Liver (tissue), 9 donors: ENCODE results near the gene S100A5. TPM values are rescaled to one million over a fixed set of nuclear protein-coding genes. Genes with fewer than 3 reads are reported as not detected.
"Not testable (repeated sequence)": the region's sequence is repeated elsewhere in the genome, so short reads cannot be mapped to it uniquely, and the experiment has no call there.

ENCODE experiments used
- DNase-seq: peaks from one replicate; pipeline ENCODE4 v3.0.0-alpha.2; 2017; ENCODE audit warnings: low spot score
- H3K27ac ChIP-seq, 2 donors: one replicate each; pipeline ENCODE4 v1.7.0; 2013; ENCODE audit warnings: inconsistent platforms in 2 of 2, low read length in 2 of 2, control low read depth in 1 of 2, low read depth in 1 of 2, mild to moderate bottlenecking in 1 of 2
- H3K27me3 ChIP-seq, 4 donors: one replicate each; pipeline versions ENCODE4 v1.6.1 to v1.7.0; 2013; ENCODE audit warnings: low read length in 3 of 4, inconsistent platforms in 1 of 4, mild to moderate bottlenecking in 1 of 4, moderate library complexity in 1 of 4; ENCODE audit not compliant: control insufficient read depth in 4 of 4, insufficient read depth in 4 of 4
- H3K36me3 ChIP-seq, 4 donors: one replicate each; pipeline versions ENCODE4 v1.6.1 to v1.7.0; 2013; ENCODE audit warnings: low read length in 3 of 4, mild to moderate bottlenecking in 3 of 4, low read depth in 1 of 4, moderate library complexity in 1 of 4; ENCODE audit not compliant: control insufficient read depth in 4 of 4, insufficient read depth in 3 of 4
- H3K4me1 ChIP-seq, 4 donors: one replicate each; pipeline versions ENCODE4 v1.6.1 to v1.7.0; 2013; ENCODE audit warnings: low read length in 3 of 4, mild to moderate bottlenecking in 3 of 4, moderate library complexity in 1 of 4; ENCODE audit not compliant: control insufficient read depth in 4 of 4, insufficient read depth in 4 of 4
- H3K4me3 ChIP-seq, 3 donors: one replicate each; pipeline versions ENCODE4 v1.6.1 to v1.7.0; 2013; ENCODE audit warnings: low read length in 3 of 3, control low read depth in 1 of 3, low read depth in 1 of 3, mild to moderate bottlenecking in 1 of 3
- H3K9ac ChIP-seq, 2 donors: one replicate each; pipeline ENCODE4 v1.7.0; 2013; ENCODE audit warnings: low read length in 2 of 2, mild to moderate bottlenecking in 2 of 2, moderate library complexity in 2 of 2, control low read depth in 1 of 2, low read depth in 1 of 2
- H3K9me3 ChIP-seq, 4 donors: one replicate each; pipeline versions ENCODE4 v1.6.1 to v1.7.0; 2013; ENCODE audit warnings: low read length in 3 of 4; ENCODE audit not compliant: control insufficient read depth in 4 of 4
- EGR1 ChIP-seq, 2 donors: IDR thresholded peaks; 2 replicates each; pipeline ENCODE4 v1.6.1; 2016 to 2018; ENCODE audit warnings: antibody characterized with exemption in 2 of 2, low read depth in 2 of 2
- FOXA1 ChIP-seq: IDR thresholded peaks from 2 replicates; pipeline ENCODE4 v1.6.1; 2016; ENCODE audit warnings: antibody characterized with exemption
- FOXA2 ChIP-seq: IDR thresholded peaks from 2 replicates; pipeline ENCODE4 v1.6.1; 2016; ENCODE audit warnings: antibody characterized with exemption
- GABPA ChIP-seq, 2 donors: IDR thresholded peaks in 1 of 2; conservative IDR thresholded peaks in 1 of 2; 2 replicates each; pipeline ENCODE4 v1.6.1; 2016; ENCODE audit warnings: antibody characterized with exemption in 2 of 2, mild to moderate bottlenecking in 1 of 2, moderate library complexity in 1 of 2
- HNF4A ChIP-seq, 2 donors: conservative IDR thresholded peaks; 2 replicates each; pipeline ENCODE4 v1.6.1; 2016; ENCODE audit warnings: antibody characterized with exemption in 2 of 2, mild to moderate bottlenecking in 2 of 2
- HNF4G ChIP-seq: IDR thresholded peaks from 2 replicates; pipeline ENCODE4 v1.6.1; 2016; ENCODE audit warnings: antibody characterized with exemption
- JUND ChIP-seq, 2 donors: IDR thresholded peaks; 2 replicates each; pipeline ENCODE4 v1.6.1; 2016; ENCODE audit warnings: antibody characterized with exemption in 2 of 2
- NR2F2 ChIP-seq: IDR thresholded peaks from 2 replicates; pipeline ENCODE4 v1.6.1; 2016; ENCODE audit warnings: antibody characterized with exemption
- RAD21 ChIP-seq, 2 donors: IDR thresholded peaks; 2 replicates each; pipeline ENCODE4 v1.6.1; 2016; ENCODE audit warnings: antibody characterized with exemption in 2 of 2, mild to moderate bottlenecking in 2 of 2
- RXRA ChIP-seq, 2 donors: IDR thresholded peaks; 2 replicates each; pipeline ENCODE4 v1.6.1; 2017 to 2018; ENCODE audit warnings: antibody characterized with exemption in 2 of 2, mild to moderate bottlenecking in 1 of 2
- SP1 ChIP-seq: IDR thresholded peaks from 2 replicates; pipeline ENCODE4 v1.6.1; 2018; ENCODE audit warnings: antibody characterized with exemption, mild to moderate bottlenecking
- TAF1 ChIP-seq: conservative IDR thresholded peaks from 2 replicates; pipeline ENCODE4 v1.6.1; 2016; ENCODE audit warnings: antibody characterized with exemption, mild to moderate bottlenecking
- YY1 ChIP-seq: IDR thresholded peaks from 2 replicates; pipeline ENCODE4 v1.6.1; 2016; ENCODE audit warnings: antibody characterized with exemption, mild to moderate bottlenecking
- WGBS: extraction: QIAGEN DNeasy Blood & Tissue Kit; methylation state at CpG from one replicate; pipeline ENCODE4 v1.1.7; 2013; 5-methylcytosine and 5-hydroxymethylcytosine counted together
- polyA plus RNA-seq, 2 donors: library from polyadenylated mRNA; stranded (reverse) in 1 of 2; unstranded in 1 of 2; fragments of 200-250 nt in 1 of 2; fragments of >200 nt in 1 of 2; fragmentation: Nextera tagmentation in 1 of 2; extraction: Ambion mirVana in 1 of 2; gene quantifications; one replicate each; pipeline versions ENCODE4 v1.2.1 to v1.2.3, GENCODE V29; 2013 to 2015
- total RNA-seq, 2 donors: library from RNA; depleted of rRNA; stranded (reverse); fragments of >200 nt; gene quantifications; one replicate each; pipeline ENCODE4 v1.2.3, GENCODE V29; 2014
- TF ChIP-seq, protein P1 (sequence below): IDR thresholded peaks from 2 replicates; pipeline ENCODE4 v1.6.1; 2016; ENCODE audit warnings: antibody characterized with exemption
- TF ChIP-seq, protein P2 (sequence below): IDR thresholded peaks from 2 replicates; pipeline ENCODE4 v1.6.1; 2016; ENCODE audit warnings: antibody characterized with exemption
- TF ChIP-seq, protein P3 (sequence below): IDR thresholded peaks from 2 replicates; pipeline ENCODE4 v1.6.1; 2016; ENCODE audit warnings: antibody characterized with exemption, mild to moderate bottlenecking
- TF ChIP-seq, protein P4 (sequence below): fragments of 150-350 bp; IDR thresholded peaks from 2 replicates; pipeline ENCODE4 v1.5.1; 2017; ENCODE audit warnings: improper control_type of control experiment, low read depth, low read length; ENCODE audit not compliant: missing input control
- TF ChIP-seq, protein P5 (sequence below): IDR thresholded peaks from 2 replicates; pipeline ENCODE4 v1.6.1; 2016; ENCODE audit warnings: antibody characterized with exemption
- donor health status: healthy.
- donor health status: healthy.
- donor health status: healthy.
- donor health status: healthy.
- donor health status: healthy.

Gene S100A5
- total and polyA plus RNA-seq, 4 donors: not detected

DNA sequence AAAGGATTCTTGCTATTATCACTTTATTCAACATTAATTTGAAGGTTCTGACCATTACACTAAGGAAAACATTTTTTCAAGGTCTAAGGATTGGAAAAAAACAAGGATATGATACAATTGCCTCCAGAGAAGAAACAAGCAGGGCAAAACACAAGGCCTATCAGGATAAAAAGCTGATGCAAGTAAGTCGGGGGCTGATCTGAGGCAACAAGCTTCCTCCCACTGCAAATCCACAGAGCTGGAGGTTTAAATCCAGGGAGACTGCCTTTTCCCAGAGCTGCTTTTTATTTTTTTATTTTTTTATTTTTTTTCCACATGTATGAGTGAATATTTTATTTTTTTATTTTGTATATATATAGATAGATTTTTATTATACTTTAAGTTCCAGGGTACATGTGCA, 44.3 kb upstream of the S100A5 start:
- Histone ChIP-seq H3K27ac (no peak overlapping the region), H3K4me1 (no peaks in the 10 kb centered on the region), H3K4me3 (no peak overlapping the region), H3K9me3 (no peaks in the 10 kb centered on the region), H3K9ac (no peak overlapping the region), H3K36me3 (no peaks in the 10 kb centered on the region), H3K27me3 (no peaks in the 10 kb centered on the region)
- TF ChIP-seq, protein P1, sequence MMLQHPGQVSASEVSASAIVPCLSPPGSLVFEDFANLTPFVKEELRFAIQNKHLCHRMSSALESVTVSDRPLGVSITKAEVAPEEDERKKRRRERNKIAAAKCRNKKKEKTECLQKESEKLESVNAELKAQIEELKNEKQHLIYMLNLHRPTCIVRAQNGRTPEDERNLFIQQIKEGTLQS: no peak
- TF ChIP-seq, protein P2, sequence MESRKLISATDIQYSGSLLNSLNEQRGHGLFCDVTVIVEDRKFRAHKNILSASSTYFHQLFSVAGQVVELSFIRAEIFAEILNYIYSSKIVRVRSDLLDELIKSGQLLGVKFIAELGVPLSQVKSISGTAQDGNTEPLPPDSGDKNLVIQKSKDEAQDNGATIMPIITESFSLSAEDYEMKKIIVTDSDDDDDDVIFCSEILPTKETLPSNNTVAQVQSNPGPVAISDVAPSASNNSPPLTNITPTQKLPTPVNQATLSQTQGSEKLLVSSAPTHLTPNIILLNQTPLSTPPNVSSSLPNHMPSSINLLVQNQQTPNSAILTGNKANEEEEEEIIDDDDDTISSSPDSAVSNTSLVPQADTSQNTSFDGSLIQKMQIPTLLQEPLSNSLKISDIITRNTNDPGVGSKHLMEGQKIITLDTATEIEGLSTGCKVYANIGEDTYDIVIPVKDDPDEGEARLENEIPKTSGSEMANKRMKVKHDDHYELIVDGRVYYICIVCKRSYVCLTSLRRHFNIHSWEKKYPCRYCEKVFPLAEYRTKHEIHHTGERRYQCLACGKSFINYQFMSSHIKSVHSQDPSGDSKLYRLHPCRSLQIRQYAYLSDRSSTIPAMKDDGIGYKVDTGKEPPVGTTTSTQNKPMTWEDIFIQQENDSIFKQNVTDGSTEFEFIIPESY: no peak
- TF ChIP-seq FOXA2 (no peak), NR2F2 (no peak), YY1 (no peak), GABPA (IDR thresholded peaks at IDR 0.05 in 1 of 2, conservative IDR thresholded peaks at IDR 0.05 in 1 of 2) (no peak), RXRA (IDR thresholded peaks at IDR 0.05) (no peak), HNF4G (no peak), EGR1 (IDR thresholded peaks at IDR 0.05; ENCODE audit: low read depth in 2 of 2) (no peak), JUND (IDR thresholded peaks at IDR 0.05) (no peak), HNF4A (conservative IDR thresholded peaks at IDR 0.05) (no peak), FOXA1 (no peak), SP1 (no peak), RAD21 (IDR thresholded peaks at IDR 0.05) (no peak)
- TF ChIP-seq, protein P3, sequence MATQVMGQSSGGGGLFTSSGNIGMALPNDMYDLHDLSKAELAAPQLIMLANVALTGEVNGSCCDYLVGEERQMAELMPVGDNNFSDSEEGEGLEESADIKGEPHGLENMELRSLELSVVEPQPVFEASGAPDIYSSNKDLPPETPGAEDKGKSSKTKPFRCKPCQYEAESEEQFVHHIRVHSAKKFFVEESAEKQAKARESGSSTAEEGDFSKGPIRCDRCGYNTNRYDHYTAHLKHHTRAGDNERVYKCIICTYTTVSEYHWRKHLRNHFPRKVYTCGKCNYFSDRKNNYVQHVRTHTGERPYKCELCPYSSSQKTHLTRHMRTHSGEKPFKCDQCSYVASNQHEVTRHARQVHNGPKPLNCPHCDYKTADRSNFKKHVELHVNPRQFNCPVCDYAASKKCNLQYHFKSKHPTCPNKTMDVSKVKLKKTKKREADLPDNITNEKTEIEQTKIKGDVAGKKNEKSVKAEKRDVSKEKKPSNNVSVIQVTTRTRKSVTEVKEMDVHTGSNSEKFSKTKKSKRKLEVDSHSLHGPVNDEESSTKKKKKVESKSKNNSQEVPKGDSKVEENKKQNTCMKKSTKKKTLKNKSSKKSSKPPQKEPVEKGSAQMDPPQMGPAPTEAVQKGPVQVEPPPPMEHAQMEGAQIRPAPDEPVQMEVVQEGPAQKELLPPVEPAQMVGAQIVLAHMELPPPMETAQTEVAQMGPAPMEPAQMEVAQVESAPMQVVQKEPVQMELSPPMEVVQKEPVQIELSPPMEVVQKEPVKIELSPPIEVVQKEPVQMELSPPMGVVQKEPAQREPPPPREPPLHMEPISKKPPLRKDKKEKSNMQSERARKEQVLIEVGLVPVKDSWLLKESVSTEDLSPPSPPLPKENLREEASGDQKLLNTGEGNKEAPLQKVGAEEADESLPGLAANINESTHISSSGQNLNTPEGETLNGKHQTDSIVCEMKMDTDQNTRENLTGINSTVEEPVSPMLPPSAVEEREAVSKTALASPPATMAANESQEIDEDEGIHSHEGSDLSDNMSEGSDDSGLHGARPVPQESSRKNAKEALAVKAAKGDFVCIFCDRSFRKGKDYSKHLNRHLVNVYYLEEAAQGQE: no peak
- TF ChIP-seq, protein P4, sequence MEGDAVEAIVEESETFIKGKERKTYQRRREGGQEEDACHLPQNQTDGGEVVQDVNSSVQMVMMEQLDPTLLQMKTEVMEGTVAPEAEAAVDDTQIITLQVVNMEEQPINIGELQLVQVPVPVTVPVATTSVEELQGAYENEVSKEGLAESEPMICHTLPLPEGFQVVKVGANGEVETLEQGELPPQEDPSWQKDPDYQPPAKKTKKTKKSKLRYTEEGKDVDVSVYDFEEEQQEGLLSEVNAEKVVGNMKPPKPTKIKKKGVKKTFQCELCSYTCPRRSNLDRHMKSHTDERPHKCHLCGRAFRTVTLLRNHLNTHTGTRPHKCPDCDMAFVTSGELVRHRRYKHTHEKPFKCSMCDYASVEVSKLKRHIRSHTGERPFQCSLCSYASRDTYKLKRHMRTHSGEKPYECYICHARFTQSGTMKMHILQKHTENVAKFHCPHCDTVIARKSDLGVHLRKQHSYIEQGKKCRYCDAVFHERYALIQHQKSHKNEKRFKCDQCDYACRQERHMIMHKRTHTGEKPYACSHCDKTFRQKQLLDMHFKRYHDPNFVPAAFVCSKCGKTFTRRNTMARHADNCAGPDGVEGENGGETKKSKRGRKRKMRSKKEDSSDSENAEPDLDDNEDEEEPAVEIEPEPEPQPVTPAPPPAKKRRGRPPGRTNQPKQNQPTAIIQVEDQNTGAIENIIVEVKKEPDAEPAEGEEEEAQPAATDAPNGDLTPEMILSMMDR: no peak
- TF ChIP-seq, protein P5, sequence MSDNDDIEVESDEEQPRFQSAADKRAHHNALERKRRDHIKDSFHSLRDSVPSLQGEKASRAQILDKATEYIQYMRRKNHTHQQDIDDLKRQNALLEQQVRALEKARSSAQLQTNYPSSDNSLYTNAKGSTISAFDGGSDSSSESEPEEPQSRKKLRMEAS: no peak
- no peak for DNase-seq
- 84% methylated on average over 1 of the region's 1 CpG for WGBS

DNA sequence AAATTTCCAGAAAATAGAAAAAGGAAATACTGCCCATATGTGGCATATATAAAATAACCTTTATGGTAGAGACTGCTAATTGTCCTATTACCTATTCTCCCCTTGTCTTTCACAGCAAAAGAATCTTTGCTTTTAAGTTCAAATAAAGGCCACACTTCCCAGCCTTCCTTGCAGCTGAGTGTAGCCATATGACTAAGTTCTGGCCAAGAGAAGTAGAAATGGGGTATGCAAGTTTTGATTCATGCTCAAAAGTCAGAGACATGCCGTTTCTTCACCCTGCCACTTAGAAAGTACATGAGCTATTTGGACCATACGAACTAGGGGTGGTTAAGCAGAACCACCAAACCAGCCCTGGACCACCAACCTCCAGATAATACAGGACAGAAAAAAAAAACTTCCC, 43.2 kb upstream of the S100A5 start:
- Histone ChIP-seq H3K4me1 (no peaks in the 10 kb centered on the region), H3K36me3 (no peaks in the 10 kb centered on the region), H3K4me3 (no peak overlapping the region), H3K27me3 (no peaks in the 10 kb centered on the region), H3K9ac (no peak overlapping the region), H3K9me3 (no peaks in the 10 kb centered on the region), H3K27ac (no peak overlapping the region)
- no peak for TF ChIP-seq TAF1
- TF ChIP-seq JUND (IDR thresholded peaks at IDR 0.05): no peak
- TF ChIP-seq GABPA (IDR thresholded peaks at IDR 0.05 in 1 of 2, conservative IDR thresholded peaks at IDR 0.05 in 1 of 2): no peak
- no peak for TF ChIP-seq YY1
- TF ChIP-seq, protein P3: no peak
- no peak for TF ChIP-seq NR2F2
- DNase-seq: no peak
- WGBS: 86% methylated on average over 2 of the region's 2 CpGs

DNA sequence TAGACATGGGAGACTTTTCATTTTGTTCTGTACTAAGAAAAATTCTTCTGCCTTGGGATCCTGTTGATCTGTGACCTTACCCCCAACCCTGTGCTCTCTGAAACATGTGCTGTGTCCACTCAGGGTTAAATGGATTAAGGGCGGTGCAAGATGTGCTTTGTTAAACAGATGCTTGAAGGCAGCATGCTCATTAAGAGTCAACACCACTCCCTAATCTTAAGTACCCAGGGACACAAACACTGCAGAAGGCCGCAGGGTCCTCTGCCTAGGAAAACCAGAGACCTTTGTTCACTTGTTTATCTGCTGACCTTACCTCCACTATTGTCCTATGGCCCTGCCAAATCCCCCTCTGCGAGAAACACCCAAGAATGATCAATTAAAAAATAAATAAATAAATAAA, 42.8 kb upstream of the S100A5 start:
- H3K27ac ChIP-seq, H3K4me1 ChIP-seq, H3K9me3 ChIP-seq, H3K27me3 ChIP-seq, H3K36me3 ChIP-seq, DNase-seq, H3K4me3 ChIP-seq, H3K9ac ChIP-seq: not testable (repeated sequence)
- 78% methylated on average over 3 of the region's 3 CpGs for WGBS
